Upper lobe of left lung (tissue), 4 donors: ENCODE results near the gene PPP1CC.

Experiments
- CTCF ChIP-seq, 6 experiments: fragments of 450-650 bp in 4 of 6; fragments of 200-600 bp in 2 of 6; sonication (generic) in 2 of 6; IDR thresholded peaks; one replicate each; pipeline ENCODE4 v1.5.1; 2016 to 2019; ENCODE audit warnings: antibody characterized with exemption in 6 of 6
- EP300 ChIP-seq, 4 donors: sonication (generic); formaldehyde crosslinking; IDR thresholded peaks; one replicate each; pipeline ENCODE4 v1.5.1; 2017; ENCODE audit warnings: antibody characterized with exemption in 4 of 4, control low read depth in 2 of 4
- POLR2A ChIP-seq, 4 donors: fragments of 450-650 bp; IDR thresholded peaks; one replicate each; pipeline ENCODE4 v1.5.1; 2016 to 2017; ENCODE audit warnings: antibody characterized with exemption in 4 of 4, mild to moderate bottlenecking in 2 of 4
- POLR2AphosphoS5 ChIP-seq, 2 donors: sonication (generic); formaldehyde crosslinking; IDR thresholded peaks; one replicate each; pipeline ENCODE4 v1.5.1; 2017; ENCODE audit warnings: antibody characterized with exemption in 2 of 2

DNA sequence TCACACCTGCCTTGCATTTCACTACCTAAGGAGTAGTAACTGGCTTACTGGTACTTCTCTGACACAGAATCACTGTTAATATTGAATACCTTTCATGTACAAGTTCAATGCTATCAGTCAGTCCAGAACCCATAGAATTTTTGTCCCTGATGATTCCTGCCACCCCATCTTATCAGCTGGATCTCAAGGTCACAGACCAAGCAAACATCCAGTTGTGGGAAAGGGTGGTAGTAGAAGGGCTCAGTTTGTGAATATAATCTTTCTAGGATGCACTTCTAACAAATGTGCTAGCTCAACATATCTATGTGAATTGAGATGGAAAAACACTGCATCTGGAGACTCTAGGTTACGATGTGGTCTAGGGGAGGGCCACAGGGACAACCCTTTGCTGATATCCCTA, 14.1 kb downstream of the PPP1CC start:
- TF ChIP-seq EP300 (IDR thresholded peaks at IDR 0.05): no peak
- no peak for TF ChIP-seq CTCF (IDR thresholded peaks at IDR 0.05)
- no peak for TF ChIP-seq POLR2A (IDR thresholded peaks at IDR 0.05)
- no peak for TF ChIP-seq POLR2AphosphoS5 (IDR thresholded peaks at IDR 0.05)
